Sigmoid colon (tissue), 7 donors: ENCODE measurements around the gene COG6. TPM values are rescaled to one million over a fixed set of nuclear protein-coding genes. Genes with fewer than 3 reads are reported as not detected.

Source experiments
- DNase-seq: peaks from one replicate; pipeline ENCODE4 v3.0.0-alpha.2; 2019
- H3K27ac ChIP-seq, 4 donors: fragments of 200-600 bp; sonication (generic); one replicate each; pipeline ENCODE4 v1.5.1; 2016 to 2019; ENCODE audit warnings: mild to moderate bottlenecking in 1 of 4
- H3K27me3 ChIP-seq, 3 donors: fragments of 200-600 bp; sonication (generic); one replicate each; pipeline ENCODE4 v1.5.1; 2019; ENCODE audit warnings: mild to moderate bottlenecking in 1 of 3
- H3K36me3 ChIP-seq, 4 donors: fragments of 200-600 bp; sonication (generic); one replicate each; pipeline ENCODE4 v1.5.1; 2016 to 2019
- H3K4me1 ChIP-seq, 4 donors: fragments of 200-600 bp; sonication (generic); one replicate each; pipeline ENCODE4 v1.5.1; 2017 to 2019
- H3K4me3 ChIP-seq, 4 donors: fragments of 200-600 bp; sonication (generic); one replicate each; pipeline ENCODE4 v1.5.1; 2017 to 2019; ENCODE audit warnings: mild to moderate bottlenecking in 2 of 4, moderate library complexity in 1 of 4
- H3K9me3 ChIP-seq, 4 donors: fragments of 200-600 bp in 3 of 4; sonication (generic) in 3 of 4; one replicate each; pipeline versions ENCODE4 v1.5.1 to v1.6.1; 2013 to 2019
- CTCF ChIP-seq, 4 experiments: fragments of 450-650 bp in 3 of 4; fragments of 200-600 bp in 1 of 4; IDR thresholded peaks; one replicate each; pipeline ENCODE4 v1.5.1; 2016 to 2019; ENCODE audit warnings: antibody characterized with exemption in 4 of 4, mild to moderate bottlenecking in 3 of 4, moderate library complexity in 2 of 4
- EP300 ChIP-seq, 4 donors: sonication (generic); formaldehyde crosslinking; IDR thresholded peaks; one replicate each; pipeline ENCODE4 v1.6.1; 2017; ENCODE audit warnings: antibody characterized with exemption in 4 of 4
- POLR2A ChIP-seq, 2 donors: fragments of 450-650 bp; IDR thresholded peaks; one replicate each; pipeline ENCODE4 v1.6.1; 2016; ENCODE audit warnings: antibody characterized with exemption in 2 of 2, mild to moderate bottlenecking in 2 of 2, moderate library complexity in 2 of 2
- POLR2AphosphoS5 ChIP-seq, 4 donors: sonication (generic); formaldehyde crosslinking; IDR thresholded peaks; one replicate each; pipeline ENCODE4 v1.6.1; 2017; ENCODE audit warnings: antibody characterized with exemption in 4 of 4
- WGBS, 2 donors: extraction: QIAGEN DNeasy Blood & Tissue Kit; methylation state at CpG; one replicate each; pipeline ENCODE4 v1.1.7; 2013; 5-methylcytosine and 5-hydroxymethylcytosine counted together
- intact Hi-C: fragments of 100-400 bp; cut with DNase I; formaldehyde crosslinking; loops from one replicate; pipeline ENCODE4 v1.15.1; 2023
- polyA plus RNA-seq, 3 donors: library from polyadenylated mRNA; stranded (reverse); fragments of 200-250 nt; gene quantifications; one replicate each; pipeline ENCODE4 v1.2.3, GENCODE V29; 2013
- total RNA-seq, 4 donors: library from RNA; depleted of rRNA; stranded (reverse); fragments of >200 nt; gene quantifications; one replicate each; pipeline ENCODE4 v1.1.0, GENCODE V29; 2016
- donor health status: healthy with polysubstance abuse.
- donor health status: Bipolar disorder and iron deficiency.
- donor health status: healthy.

The COG6 gene
- total and polyA plus RNA-seq, 7 donors: 8.6 to 22.5 (median 18.6) TPM

- no peak for DNase-seq
- intact Hi-C loops: no loop called here
- H3K36me3 ChIP-seq: peaks cover 0 to 16% (median 0%) of the 10 kb centered on the region in 4 donors
- no peak overlapping the region for H3K4me3 ChIP-seq
- no peaks in the 10 kb centered on the region for H3K9me3 ChIP-seq
- no peaks in the 10 kb centered on the region for H3K27me3 ChIP-seq
- no peak for TF ChIP-seq CTCF (IDR thresholded peaks at IDR 0.05)
- no peak for TF ChIP-seq POLR2A (IDR thresholded peaks at IDR 0.05)
- TF ChIP-seq POLR2AphosphoS5 (IDR thresholded peaks at IDR 0.05): no peak
- TF ChIP-seq EP300 (IDR thresholded peaks at IDR 0.05): no peak
- H3K27ac ChIP-seq: no peak overlapping the region
- no peaks in the 10 kb centered on the region for H3K4me1 ChIP-seq
These were observed 96.3 kb downstream of the COG6 start for GRCh38 chr13:39751805-39752204.

- WGBS, 2 donors: 67 to 77% methylated on average over 1 of the region's 1 CpG
- TF ChIP-seq POLR2A (IDR thresholded peaks at IDR 0.05) (no peak), CTCF (IDR thresholded peaks at IDR 0.05) (no peak)
- Histone ChIP-seq H3K4me3 (no peak overlapping the region), H3K36me3 (no peaks in the 10 kb centered on the region), H3K27ac (no peak overlapping the region), H3K4me1 (no peaks in the 10 kb centered on the region), H3K27me3 (no peaks in the 10 kb centered on the region), H3K9me3 (peaks cover 0 to 2% (median 0%) of the 10 kb centered on the region in 4 donors)
- DNase-seq: no peak
- intact Hi-C loops: no loop called here
These were observed 105.1 kb downstream of the COG6 start for GRCh38 chr13:39760521-39760920.

- peaks cover 0 to 10% (median 2%) of the 10 kb centered on the region in 4 donors for H3K4me1 ChIP-seq
- peak overlapping the region in 3 of 4 donors; percentile 8 to 44 (median 13) for H3K27ac ChIP-seq
- no peak overlapping the region for H3K4me3 ChIP-seq
- DNase-seq: peak; percentile 75
- no peaks in the 10 kb centered on the region for H3K27me3 ChIP-seq
- no peaks in the 10 kb centered on the region for H3K36me3 ChIP-seq
- intact Hi-C loops: no loop called here
- WGBS, 2 donors: 17 to 59% methylated on average over 2 of the region's 2 CpGs
- H3K9me3 ChIP-seq: no peaks in the 10 kb centered on the region
- TF ChIP-seq CTCF (IDR thresholded peaks at IDR 0.05) (peak in 1 of 4 experiments; percentile 16), POLR2AphosphoS5 (IDR thresholded peaks at IDR 0.05) (no peak), POLR2A (IDR thresholded peaks at IDR 0.05) (no peak)
These were observed 110.5 kb downstream of the COG6 start for GRCh38 chr13:39765801-39766463.

- H3K27ac ChIP-seq: peak overlapping the region; percentile 8 to 38 (median 23)
- H3K27me3 ChIP-seq: no peaks in the 10 kb centered on the region
- intact Hi-C loops: no loop called here
- no peak overlapping the region for H3K4me3 ChIP-seq
- peaks cover 0 to 10% (median 2%) of the 10 kb centered on the region in 4 donors for H3K4me1 ChIP-seq
- no peak for TF ChIP-seq CTCF (IDR thresholded peaks at IDR 0.05)
- H3K9me3 ChIP-seq: no peaks in the 10 kb centered on the region
- H3K36me3 ChIP-seq: no peaks in the 10 kb centered on the region
- WGBS, 2 donors: 41 to 67% methylated on average over 2 of the region's 2 CpGs
- no peak for DNase-seq
These were observed 111.1 kb downstream of the COG6 start for GRCh38 chr13:39766464-39767158.
